ENCODE results near the gene GJA5. TPM values are rescaled to one million over a fixed set of nuclear protein-coding genes. Genes with fewer than 3 reads are reported as not detected.

Gene GJA5
- total and polyA plus RNA-seq, 2 experiments from 2014 or later, result 0.24 to 1.7 TPM

DNA sequence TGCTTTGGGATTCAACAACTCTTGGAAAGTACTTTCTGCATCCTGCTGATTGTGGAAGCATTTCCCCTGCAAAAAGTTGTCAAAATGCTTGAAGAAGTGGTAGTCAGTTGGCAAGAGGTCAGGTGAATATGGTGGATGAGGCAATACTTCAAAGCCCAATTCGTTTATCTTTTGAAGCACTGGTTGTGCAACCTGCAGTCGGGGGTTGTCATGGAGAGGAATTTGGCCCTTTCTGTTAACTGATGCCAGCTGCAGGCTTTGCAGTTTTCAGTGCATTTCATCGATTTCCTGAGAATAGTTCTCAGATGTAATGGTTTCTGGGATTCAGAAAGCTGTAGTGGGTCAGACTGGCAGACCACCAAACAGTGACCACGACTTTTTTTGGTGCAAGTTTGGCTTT lies 47.6 kb upstream of the GJA5 start:
- H3K9me2 ChIP-seq (ENCODE audit: insufficient read depth), result peaks cover 4% of the 10 kb centered on the region
- no peak overlapping the region for H3K4me3 Mint-ChIP-seq
- H3K4me1 Mint-ChIP-seq, result peaks cover 8% of the 10 kb centered on the region

More for the DNA sequence above, 47.6 kb upstream of the GJA5 start:
- Histone ChIP-seq H3K27me3 (ENCODE audit: insufficient read depth) (no peaks in the 10 kb centered on the region), H3K4me1 (ENCODE audit: insufficient read depth) (peaks cover 8% of the 10 kb centered on the region), H3K4me2 (no peak overlapping the region), H2AFZ (no peak overlapping the region), H3K4me3 (no peak overlapping the region), H3K36me3 (ENCODE audit: insufficient read depth) (no peaks in the 10 kb centered on the region), H3K79me2 (replicated peaks; ENCODE audit: insufficient read depth) (no peaks in the 10 kb centered on the region), H3K27ac (ENCODE audit: low read depth) (no peak overlapping the region), H4K20me1 (replicated peaks; ENCODE audit: insufficient read depth) (no peaks in the 10 kb centered on the region), H3F3A (replicated peaks; ENCODE audit: low read depth) (no peaks in the 10 kb centered on the region)
- peak; percentile 35 for DNase-seq (ENCODE audit: low spot score)
- Mint-ChIP-seq H3K36me3 (ENCODE audit: low read depth) (no peaks in the 10 kb centered on the region; the same call in 2 of the 3 replicates), H3K27ac (no peak overlapping the region), H3K27me3 (ENCODE audit: insufficient read depth, low read depth, poor library complexity) (no peaks in the 10 kb centered on the region), H3K9me3 (no peaks in the 10 kb centered on the region; the same call in 2 of the 3 replicates)
- no peak for ATAC-seq
- TF ChIP-seq JUNB (IDR thresholded peaks at IDR 0.05; ENCODE audit: unreplicated experiment) (no peak), ZNF331 (CRISPR knock-in tag; IDR thresholded peaks at IDR 0.05; ENCODE audit: low read depth) (no peak), CREB1 (CRISPR knock-in tag; IDR thresholded peaks at IDR 0.05; ENCODE audit: low read depth) (no peak), EZH2 (IDR thresholded peaks at IDR 0.05; ENCODE audit: low read depth, unreplicated experiment) (no peak), ZNF462 (CRISPR knock-in tag; IDR thresholded peaks at IDR 0.05) (no peak), ETS1 (IDR thresholded peaks at IDR 0.05) (no peak), POLR2AphosphoS5 (IDR thresholded peaks at IDR 0.05; ENCODE audit: low read depth) (no peak), CTCF (conservative IDR thresholded peaks at IDR 0.05; ENCODE audit: low read depth in 2 of 2) (no peak), EZH2phosphoT487 (IDR thresholded peaks at IDR 0.05; ENCODE audit: unreplicated experiment) (no peak), ZNF114 (CRISPR knock-in tag; IDR thresholded peaks at IDR 0.05) (no peak), NANOG (IDR thresholded peaks at IDR 0.05; ENCODE audit: borderline replicate concordance) (no peak), STAT1 (IDR thresholded peaks at IDR 0.05; ENCODE audit: unreplicated experiment) (no peak)
- TF ChIP-seq, protein P1, sequence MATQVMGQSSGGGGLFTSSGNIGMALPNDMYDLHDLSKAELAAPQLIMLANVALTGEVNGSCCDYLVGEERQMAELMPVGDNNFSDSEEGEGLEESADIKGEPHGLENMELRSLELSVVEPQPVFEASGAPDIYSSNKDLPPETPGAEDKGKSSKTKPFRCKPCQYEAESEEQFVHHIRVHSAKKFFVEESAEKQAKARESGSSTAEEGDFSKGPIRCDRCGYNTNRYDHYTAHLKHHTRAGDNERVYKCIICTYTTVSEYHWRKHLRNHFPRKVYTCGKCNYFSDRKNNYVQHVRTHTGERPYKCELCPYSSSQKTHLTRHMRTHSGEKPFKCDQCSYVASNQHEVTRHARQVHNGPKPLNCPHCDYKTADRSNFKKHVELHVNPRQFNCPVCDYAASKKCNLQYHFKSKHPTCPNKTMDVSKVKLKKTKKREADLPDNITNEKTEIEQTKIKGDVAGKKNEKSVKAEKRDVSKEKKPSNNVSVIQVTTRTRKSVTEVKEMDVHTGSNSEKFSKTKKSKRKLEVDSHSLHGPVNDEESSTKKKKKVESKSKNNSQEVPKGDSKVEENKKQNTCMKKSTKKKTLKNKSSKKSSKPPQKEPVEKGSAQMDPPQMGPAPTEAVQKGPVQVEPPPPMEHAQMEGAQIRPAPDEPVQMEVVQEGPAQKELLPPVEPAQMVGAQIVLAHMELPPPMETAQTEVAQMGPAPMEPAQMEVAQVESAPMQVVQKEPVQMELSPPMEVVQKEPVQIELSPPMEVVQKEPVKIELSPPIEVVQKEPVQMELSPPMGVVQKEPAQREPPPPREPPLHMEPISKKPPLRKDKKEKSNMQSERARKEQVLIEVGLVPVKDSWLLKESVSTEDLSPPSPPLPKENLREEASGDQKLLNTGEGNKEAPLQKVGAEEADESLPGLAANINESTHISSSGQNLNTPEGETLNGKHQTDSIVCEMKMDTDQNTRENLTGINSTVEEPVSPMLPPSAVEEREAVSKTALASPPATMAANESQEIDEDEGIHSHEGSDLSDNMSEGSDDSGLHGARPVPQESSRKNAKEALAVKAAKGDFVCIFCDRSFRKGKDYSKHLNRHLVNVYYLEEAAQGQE (IDR thresholded peaks at IDR 0.05; ENCODE audit: unreplicated experiment), result no peak
